PFSK-1 (cell line): ENCODE data around the gene PRR15L.

Experiments used
- POLR2AphosphoS5 ChIP-seq: IDR thresholded peaks from 2 replicates; pipeline ENCODE4 v1.6.1; 2012; ENCODE audit warnings: low read depth, mild to moderate bottlenecking, control low read depth, low read length, moderate library complexity
- SIN3A ChIP-seq: IDR thresholded peaks from 2 replicates; pipeline ENCODE4 v1.6.1; 2012; ENCODE audit warnings: mild to moderate bottlenecking, low read length, moderate library complexity, borderline replicate concordance; ENCODE audit not compliant: insufficient read depth
- TAF1 ChIP-seq: IDR thresholded peaks from 2 replicates; pipeline ENCODE4 v1.6.1; 2012; ENCODE audit warnings: low read length, control low read depth, borderline replicate concordance; ENCODE audit not compliant: insufficient read depth
- TF ChIP-seq, protein P1 (sequence below), 2 experiments: IDR thresholded peaks; 2 replicates each; pipeline versions ENCODE4 v1.6.1 to v1.8.0; 2011 to 2012; ENCODE audit warnings: low read depth in 2 of 2, low read length in 2 of 2, control low read depth in 1 of 2, inconsistent platforms in 1 of 2, mild to moderate bottlenecking in 1 of 2, moderate library complexity in 1 of 2; ENCODE audit not compliant: insufficient read depth in 1 of 2

DNA sequence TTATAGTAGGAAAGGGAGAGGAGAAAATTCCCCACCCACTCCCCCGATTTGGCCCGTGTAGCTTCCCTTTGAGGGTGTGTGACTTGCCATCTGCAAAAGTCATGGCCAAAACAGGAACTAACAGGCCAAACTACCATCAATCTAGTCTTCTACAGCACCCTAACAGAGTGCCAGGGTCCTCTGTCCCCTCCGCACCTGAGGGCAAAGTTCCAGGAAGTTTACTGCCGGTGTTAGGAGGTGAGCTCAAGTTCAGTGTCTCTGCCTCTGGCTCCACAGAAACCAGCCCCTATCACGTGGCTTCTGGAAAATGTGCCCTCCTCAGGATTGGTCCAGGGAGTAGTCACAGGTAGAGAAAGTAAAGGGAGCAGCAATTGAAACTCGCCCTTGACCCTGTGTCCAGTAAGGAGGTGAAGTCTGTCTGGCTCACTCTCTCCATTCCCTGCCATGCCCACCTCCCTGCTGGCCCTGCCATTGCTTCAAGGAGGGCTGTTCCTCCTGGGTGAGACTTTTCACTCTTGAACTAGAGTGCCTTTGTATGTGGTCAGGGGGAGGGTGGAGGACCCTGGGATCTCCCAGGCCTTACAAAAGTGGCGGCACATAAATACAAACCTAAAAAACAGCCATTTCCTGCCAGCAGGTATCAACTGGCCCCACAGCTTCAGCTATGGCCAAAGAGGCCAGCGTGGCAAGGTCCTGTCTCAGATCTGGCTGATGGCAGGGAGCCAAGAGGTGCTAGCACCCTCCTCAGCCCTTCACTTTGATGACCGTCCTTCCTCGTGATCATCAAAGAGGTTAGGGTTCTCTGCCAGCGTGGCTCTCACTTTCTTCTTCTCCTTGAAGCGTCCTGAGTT lies 5.3 kb downstream of the PRR15L start:
- TF ChIP-seq POLR2AphosphoS5: no peak
- TF ChIP-seq TAF1: no peak
- TF ChIP-seq, protein P1, sequence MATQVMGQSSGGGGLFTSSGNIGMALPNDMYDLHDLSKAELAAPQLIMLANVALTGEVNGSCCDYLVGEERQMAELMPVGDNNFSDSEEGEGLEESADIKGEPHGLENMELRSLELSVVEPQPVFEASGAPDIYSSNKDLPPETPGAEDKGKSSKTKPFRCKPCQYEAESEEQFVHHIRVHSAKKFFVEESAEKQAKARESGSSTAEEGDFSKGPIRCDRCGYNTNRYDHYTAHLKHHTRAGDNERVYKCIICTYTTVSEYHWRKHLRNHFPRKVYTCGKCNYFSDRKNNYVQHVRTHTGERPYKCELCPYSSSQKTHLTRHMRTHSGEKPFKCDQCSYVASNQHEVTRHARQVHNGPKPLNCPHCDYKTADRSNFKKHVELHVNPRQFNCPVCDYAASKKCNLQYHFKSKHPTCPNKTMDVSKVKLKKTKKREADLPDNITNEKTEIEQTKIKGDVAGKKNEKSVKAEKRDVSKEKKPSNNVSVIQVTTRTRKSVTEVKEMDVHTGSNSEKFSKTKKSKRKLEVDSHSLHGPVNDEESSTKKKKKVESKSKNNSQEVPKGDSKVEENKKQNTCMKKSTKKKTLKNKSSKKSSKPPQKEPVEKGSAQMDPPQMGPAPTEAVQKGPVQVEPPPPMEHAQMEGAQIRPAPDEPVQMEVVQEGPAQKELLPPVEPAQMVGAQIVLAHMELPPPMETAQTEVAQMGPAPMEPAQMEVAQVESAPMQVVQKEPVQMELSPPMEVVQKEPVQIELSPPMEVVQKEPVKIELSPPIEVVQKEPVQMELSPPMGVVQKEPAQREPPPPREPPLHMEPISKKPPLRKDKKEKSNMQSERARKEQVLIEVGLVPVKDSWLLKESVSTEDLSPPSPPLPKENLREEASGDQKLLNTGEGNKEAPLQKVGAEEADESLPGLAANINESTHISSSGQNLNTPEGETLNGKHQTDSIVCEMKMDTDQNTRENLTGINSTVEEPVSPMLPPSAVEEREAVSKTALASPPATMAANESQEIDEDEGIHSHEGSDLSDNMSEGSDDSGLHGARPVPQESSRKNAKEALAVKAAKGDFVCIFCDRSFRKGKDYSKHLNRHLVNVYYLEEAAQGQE (IDR thresholded peaks at IDR 0.05; ENCODE audit: insufficient read depth in 1 of 2, low read depth in 2 of 2, low read length in 2 of 2): no peak
- no peak for TF ChIP-seq SIN3A
